ENCODE measurements around the gene CCDC70.

Gene CCDC70

GRCh38 chr13:51831519-51831918 lies 30.2 kb upstream of the CCDC70 start:
- no peak for DNase-seq

DNA sequence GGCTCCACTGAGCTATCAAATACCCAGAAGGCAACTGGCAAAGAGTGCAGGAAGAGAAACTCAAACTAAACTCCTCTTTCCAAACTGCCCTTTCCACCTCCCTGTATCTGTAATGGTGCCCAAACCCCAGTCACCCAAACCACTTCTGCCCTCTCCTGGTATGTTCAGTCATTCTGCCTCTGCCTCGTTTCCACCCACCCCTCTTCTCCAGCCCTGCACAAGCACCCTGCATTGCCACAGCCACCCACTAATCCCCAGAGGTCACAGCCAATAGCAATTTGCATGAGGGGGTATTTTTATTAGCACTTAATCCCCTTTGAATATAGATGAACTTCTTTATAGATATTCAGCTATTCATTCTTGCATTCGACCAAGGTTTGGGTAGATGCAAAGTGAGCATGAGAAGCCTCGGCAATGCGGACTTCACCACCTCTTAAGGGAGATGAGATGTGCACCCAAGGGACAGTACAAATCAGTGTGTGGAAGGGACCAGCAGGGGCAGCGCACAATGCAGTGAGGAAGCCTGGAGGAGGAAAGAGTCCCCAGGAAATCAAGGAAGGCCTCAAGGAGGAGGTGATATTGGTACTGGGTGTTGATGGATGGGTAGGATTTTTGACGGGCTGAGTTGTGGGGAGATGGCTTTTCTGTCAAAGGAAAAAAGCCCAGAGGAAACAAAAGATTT lies 29.2 kb upstream of the CCDC70 start:
- DNase-seq: peak; percentile 56 to 81 (median 76)

- no peak for DNase-seq
Measured at GRCh38 chr13:51833980-51834379, 27.8 kb upstream of the CCDC70 start.

DNA sequence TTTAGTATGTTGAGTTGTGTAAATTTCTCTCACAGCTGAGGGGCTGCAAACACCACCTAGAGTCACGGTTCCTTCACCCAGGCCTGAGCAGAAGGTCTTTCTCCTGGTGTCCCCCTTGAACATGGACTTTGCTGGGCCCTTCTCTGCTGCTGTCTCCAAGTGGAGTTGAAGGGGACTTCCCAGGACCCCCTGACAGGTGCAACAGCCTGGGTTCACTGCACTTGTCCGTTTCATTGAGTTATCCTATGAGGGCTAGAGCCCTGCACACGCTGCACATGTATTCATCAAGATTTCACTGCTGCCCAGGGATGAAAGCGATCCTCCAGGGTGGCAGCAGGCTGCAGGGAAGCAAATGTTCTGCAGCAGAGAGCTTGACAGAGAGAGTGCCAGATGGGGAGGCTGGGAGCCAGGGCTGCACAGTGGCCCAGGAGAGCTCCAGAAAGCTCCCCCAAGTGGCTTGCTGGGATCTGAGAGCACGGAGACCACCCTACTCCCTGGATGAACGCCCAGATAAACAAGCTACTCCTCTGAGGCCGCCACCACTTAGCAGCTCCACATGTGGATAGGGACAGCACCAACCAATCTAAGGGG lies 27.1 kb upstream of the CCDC70 start:
- DNase-seq: no peak

- DNase-seq: no peak
Measured at GRCh38 chr13:51837016-51837415, 24.8 kb upstream of the CCDC70 start.

DNA sequence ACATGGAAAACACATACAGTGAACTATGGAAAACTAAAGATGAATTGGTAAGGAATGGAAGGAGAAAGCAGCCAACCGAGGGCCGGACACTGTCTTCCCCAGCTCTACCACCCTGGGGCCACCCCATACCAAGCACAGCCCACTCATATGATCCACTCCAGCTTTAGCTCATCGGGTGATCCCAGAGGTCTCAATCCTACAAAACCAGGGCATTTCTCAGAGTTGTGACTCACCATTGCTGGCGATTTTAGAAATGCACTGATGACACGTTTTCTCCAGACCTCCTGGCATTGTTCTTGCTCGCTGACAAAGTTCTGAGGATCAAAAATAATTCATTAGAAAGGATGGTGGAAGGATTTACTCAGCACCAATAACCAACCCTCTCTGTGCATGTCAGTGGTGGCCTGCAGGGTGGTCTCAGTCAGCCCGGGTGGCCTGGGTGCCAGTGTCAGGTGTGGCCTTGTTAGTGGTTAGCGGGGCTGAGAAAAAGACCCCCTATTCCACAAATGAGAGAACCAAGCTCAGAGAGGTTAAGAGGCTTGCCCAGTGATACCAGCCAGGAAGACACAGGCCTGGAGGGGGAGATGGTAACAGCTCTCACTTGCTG lies 23.4 kb upstream of the CCDC70 start:
- DNase-seq: no peak

- DNase-seq: no peak
Measured at GRCh38 chr13:51839711-51840540, 21.8 kb upstream of the CCDC70 start.

- DNase-seq: no peak
Measured at GRCh38 chr13:51840917-51841316, 20.9 kb upstream of the CCDC70 start.

GRCh38 chr13:51841732-51842131 lies 20.0 kb upstream of the CCDC70 start:
- DNase-seq: no peak

DNA sequence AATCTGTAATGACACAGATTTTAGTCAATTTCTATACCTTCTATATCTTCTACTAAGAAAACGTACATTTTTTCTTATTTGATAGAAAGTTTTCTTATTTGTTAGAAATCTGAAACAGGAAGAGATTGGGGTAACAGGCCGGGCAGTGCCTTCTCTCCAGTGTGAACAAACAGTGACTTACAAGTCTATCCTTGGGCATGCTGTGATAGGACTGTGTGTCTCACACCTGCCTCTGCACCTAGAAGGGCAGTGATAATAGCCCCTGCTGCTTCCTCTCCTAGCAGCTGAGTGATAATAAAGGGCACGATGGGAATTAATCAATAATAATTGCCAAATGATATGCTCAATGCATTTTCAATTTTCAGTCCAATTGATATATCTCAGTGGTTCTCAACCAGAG lies 18.2 kb upstream of the CCDC70 start:
- no peak for DNase-seq

DNA sequence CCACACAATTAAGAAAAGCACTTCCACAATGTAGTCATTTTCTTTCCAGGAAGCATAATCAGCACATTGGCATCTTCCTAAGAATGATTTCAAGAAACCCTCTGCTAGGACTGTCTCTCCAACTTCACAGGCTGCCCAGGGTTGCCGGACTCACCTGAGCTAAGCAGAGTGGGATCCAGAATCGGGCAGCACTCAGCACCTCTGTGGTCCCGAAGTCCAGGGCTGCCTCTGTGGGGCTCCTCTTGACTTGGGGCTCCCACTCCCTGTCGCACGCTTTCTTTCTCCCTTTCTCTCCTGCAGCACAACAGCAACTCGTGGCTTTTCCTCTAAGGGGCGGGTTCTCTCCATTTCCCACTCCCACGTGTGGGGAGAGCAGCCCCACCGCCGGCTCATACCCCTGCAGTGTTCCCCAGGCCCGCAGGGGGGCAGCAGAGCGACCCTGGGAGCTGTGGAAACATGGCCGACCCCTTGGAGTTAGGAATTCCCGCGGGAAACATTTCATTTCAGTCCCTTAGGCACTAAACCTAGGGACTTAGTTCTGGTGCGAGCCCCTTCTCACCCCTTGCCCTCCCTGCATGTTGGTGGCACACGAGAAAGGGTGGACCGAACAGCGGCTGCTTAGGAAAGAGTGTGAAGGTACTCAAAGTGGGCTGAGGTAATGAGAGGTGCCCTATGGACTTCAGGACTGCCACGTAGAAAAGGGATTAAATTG lies 16.8 kb upstream of the CCDC70 start, which contains the start of gene TMEM272:
TSS of gene TMEM272 (minus strand) at position 316 of the 712 bp plus-strand sequence. CDS start 6,647 bp downstream, outside the sequence.
- DNase-seq: peak; percentile 56 to 76 (median 64)

DNA sequence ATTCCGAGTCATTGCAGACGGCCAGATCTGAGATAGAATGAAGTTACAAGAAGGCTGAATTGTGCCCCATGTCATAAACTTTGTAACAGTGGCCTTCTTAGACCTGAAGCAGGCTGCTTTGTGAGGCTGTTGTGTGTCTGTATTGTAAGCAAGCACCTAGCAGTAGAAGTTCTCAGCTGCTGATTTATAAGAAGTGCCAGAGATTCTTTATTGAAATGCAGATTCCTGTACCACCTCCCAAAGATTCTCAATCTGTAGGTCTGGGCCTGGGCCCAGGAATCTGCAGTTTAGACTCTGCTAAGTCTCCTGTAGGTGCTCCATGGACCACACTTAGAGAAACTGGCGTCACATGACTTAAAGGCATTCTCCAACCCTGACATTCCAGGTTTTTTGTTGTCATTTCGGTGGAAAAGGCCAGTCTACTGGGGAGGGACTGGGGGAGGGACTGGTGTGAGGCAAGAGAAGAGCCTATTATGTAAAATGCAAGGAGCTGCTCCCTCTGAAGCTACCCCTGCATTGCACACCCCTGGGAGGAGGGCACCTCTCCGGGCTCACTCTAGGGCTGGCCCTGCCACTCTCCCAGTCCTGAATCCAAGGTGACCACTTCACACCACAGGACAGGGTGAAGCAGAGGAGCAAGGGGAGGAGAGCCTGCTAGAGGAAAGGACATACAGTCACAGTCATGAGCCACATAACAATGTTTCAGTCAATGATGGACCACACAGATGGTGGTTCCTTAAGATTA lies 16.0 kb upstream of the CCDC70 start:
- no peak for DNase-seq

DNA sequence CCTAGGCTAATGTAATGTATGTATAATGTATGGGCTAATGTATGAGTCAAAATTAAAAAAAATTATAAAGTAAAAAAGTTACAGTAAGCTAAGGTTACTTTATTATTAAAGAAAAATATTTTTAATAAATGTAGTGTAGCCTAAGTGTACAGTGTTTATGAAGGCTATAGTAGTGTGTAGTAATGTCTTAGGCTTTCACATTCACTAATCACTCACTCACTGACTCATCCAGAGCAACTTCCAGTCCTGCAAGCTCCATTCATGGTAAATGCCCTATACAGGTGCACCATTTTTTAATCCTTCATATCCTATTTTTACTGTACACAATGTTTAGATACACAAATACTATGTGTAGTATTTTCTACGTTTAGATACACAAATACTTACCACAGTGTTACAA lies 15.0 kb upstream of the CCDC70 start:
- no peak for DNase-seq

DNA sequence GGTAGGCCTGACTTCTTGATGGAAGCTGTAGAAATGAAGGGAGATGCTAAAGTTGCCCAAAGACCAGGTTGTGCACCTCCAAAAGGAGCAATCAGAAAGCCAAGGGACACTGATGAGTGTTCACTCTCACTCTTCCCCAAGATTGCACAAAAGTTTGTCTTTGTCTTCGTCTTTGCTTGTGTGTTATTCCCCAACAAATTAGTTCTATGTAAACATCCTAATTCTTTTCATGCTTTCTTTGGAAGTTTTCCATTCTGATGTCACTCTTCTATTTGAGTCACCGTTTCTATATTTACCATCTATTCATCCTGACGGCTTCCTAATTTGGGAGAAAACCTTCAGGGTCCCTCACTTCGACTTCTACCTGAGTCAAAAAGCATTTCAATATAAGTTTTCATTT lies 13.1 kb upstream of the CCDC70 start:
- DNase-seq: no peak

DNA sequence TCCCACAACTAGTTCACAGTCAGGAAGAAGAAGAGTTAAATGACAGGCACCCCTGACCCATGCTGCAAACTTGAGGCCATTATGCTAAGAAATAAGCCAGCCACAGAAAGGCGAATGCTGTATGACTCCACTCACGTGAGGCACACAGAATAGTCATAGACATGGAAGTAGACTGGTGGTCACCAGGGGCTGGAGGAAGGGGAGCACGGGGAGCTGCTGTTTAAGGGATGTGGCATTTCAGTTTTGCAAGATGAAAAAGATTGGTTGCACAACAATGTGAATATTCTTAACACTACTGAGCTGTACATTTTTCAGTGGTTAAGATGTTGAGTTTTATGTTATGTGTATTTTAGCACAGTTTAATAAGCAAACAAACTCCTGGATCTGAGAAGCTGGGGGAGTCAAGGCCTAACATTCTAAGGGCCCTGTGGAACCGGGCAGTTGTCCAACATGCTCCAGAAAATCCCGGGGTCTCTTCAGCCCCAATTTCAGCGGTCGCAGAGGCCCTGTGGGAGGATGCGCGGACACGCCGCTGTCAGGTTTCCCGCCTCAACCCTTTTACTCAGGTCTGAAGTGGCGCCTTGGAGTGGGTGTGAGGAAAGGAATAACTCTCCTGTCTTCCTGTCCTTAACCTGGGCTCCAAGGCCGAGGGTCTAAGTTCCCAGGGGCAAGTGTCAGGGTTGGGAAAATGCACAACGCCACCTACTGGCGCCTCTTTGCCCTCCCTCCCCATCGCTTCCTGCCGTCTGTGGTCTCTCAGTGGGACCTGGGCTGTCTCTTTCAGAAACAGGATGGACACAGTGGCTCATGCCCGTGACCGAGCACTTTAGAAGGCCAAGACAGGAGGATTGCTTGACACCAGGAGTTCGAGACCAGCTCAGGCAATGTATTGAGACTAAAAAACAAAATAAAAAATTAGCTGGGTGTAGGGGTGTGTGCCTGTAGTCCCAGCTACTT lies 12.3 kb upstream of the CCDC70 start:
- DNase-seq: peak; percentile 70 to 87 (median 76)

DNA sequence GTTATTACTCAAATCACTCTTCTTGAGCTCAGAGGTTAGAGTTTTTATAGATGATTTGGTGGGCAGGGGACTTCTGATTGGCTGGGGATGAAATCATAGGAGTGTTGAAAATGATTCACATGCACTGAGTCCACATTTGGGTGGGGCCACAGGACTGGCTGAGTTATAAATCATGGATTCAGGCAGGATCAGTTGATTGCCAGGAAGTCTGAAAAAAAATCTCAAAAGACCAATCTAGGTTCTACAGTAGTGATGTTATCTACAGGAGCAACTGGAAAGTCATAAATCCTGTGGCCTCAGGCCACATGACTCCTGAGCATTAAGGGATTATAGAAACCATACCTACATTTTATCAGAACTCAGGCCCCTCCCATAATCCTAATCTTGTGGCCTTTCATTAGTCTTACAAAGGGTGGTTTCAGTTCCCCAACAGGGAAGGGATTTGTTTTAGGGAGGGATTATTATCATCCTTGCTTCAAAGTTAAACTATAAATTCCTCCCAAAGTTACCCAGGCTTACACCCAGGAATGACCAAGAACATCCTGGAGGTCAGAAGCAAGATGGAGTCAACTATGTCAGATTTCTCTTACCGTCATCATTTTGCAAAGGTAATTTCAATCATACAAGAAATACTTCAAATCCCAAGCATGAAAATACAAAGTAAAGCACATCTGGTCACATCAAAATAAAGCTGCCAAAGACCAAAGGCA lies 5.6 kb upstream of the CCDC70 start:
- DNase-seq: no peak

DNA sequence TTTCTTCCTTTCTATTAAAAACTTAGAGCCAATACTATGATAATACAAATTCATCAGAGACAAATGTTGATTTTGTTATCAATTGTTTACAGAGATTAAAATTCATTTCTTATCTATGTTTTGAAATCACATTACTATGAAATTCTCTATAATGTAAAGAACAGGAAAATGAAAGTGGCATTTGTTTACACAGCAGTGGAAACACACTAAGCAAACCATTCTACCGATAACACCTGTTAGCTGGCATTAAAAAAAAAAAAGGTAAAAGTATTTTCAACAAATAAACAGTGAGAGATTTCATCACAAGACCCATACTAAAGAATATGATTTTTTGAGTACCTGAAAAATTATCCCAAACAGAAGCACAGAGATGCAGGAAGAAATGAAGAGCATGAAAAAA lies 4.8 kb upstream of the CCDC70 start:
- no peak for DNase-seq

DNA sequence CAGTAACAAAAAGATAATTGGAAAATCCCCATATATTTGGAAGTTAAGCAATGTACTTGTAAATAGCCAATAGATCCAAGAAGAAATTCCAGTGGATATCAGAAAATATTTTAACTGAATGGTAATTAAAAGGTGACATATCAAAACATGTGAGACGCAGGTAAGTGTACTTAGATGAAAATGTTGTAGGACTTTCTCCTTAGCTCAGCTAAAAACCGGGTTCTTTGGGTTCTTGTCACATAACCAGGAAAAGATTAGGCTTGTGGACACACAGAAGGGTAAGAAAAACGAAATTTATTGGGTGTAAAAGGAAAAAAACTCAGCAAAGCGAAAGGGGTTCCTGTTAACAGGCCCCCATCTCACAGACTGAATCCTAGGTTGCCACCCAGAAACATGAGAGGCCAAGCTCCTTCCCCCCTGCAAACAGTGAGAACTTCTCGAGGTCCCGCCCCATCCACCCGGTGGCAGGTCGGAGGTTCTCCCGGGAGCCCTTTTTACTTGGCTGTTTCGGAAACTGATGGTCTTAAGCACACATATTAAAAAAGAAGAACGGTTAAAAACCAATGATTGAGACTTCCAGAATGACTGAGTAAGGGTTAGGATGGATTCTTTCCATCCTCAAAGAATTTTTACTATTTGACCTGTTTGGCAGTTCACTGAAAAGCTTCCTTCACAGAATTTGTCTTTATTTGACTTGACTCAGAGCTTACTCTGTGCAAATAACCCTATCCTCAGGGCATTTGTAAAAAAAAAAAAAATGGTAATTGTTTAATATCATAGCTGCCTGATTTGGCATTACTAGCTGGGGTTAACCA lies 3.1 kb upstream of the CCDC70 start:
- DNase-seq: no peak

GRCh38 chr13:51862957-51863356 lies 1.2 kb downstream of the CCDC70 start:
- DNase-seq: no peak
